Astrocyte of the hippocampus (primary cell): ENCODE results near the gene FBLN1.
A peak's percentile ranks its signal among the peaks of the same experiment; 100 is the strongest.
"Not testable (repeated sequence)": the region's sequence is repeated elsewhere in the genome, so short reads cannot be mapped to it uniquely, and the experiment has no call there.

ENCODE experiments used
- DNase-seq: peaks from one replicate; pipeline ENCODE4 v3.0.0; 2011; ENCODE audit warnings: low read depth, low spot score

Gene FBLN1

GRCh38 chr22:45584621-45585436 lies 82.1 kb downstream of the FBLN1 start:
- no peak for DNase-seq

DNA sequence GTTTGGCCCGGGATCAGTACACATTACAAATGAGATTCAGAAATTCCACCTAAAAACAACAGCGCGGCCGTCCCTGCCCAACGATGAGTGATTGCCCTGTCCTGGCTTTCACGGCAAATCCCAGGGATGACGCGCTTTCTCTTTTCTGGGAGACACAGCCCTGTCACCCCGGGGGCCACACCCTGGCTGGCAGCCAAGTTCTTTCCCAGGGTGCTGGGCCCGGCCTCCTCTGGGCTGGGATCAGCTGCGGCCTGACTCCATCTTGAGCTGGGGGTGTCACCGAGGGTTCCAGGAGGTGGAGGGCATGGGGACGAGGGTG lies 82.7 kb downstream of the FBLN1 start:
- peak; percentile 69 for DNase-seq

GRCh38 chr22:45585946-45586540 lies 83.4 kb downstream of the FBLN1 start:
- DNase-seq, result no peak

DNA sequence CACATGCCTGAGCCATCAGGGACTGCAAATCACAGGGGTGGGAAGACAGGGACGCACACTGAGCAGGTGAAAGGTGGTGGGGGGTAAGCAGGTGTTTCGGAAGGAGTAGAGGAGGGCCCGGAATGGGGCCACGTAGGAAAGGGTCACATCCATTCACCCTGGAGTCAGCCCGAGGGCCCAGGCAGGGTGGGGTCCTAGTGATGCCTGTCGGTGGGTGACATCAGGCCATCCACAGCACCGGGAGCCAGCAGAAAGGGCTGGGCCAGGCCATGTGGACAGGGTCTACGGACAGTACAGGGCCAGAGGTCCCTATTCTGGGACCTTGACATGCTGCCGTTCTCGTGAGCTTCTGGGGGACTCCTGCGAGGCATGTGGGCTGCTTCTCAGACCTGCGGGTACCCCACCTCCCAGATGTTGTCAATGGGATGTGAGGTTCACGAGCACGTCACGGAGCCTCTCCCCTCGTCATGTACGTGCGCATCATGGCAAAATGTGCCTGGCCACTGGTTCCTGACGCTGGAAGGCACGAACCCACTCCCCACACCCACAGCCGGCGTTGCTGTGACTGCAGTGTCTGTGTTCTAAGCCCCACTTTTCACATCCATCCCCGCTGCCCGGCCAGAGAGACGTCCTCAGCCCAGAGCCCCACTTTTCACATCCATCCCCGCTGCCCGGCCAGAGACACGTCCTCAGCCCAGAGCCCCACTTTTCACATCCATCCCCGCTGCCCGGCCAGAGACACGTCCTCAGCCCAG lies 84.1 kb downstream of the FBLN1 start:
- DNase-seq, result no peak

- peak; percentile 34 for DNase-seq
Measured at GRCh38 chr22:45587638-45588505, 85.2 kb downstream of the FBLN1 start.

- DNase-seq, result no peak
Measured at GRCh38 chr22:45589556-45589955, 86.9 kb downstream of the FBLN1 start.

DNA sequence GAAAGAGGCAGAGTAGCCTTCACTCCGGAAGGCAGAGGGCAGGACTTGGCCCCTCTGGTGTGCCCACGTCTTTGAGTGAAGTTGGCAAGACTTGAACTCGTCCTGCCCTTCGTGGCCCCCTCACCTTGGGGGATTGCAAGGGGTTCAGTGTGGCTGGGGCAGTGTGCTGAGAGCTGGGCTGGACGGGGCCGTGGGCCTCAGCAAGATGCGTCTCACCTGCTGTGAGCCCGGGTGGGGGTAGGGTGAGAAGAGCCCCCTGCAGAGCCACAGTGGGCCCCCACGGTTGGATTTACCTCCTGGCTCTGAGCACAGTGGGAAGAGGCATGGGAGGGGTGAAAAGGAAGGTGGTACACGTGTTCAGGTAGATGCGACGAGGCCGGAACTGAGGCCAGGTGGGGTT lies 87.6 kb downstream of the FBLN1 start:
- DNase-seq, result no peak

DNA sequence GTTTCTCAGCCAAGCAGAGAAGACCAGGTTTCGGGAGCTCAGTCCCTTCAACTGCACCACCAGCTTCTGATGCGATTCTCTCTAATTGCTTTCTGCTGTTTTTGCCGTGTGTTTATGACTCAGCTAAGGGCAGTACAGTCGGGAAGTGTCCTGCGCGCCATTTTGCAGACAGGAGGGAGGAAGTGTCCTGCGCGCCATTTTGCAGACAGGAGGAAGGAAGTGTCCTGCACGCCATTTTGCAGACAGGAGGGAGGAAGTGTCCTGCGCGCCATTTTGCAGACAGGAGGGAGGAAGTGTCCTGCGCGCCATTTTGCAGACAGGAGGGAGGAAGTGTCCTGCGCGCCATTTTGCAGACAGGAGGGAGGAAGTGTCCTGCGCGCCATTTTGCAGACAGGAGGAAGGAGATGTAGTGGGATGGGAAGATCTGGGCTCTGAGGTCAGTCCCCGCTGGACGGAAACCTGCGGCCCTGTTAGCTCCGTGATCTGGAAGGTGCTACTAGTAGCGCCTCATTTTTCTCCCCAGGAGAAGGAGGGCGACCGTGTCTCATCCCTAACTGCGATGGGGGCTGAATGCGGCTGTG lies 89.0 kb downstream of the FBLN1 start:
- not testable (repeated sequence) for DNase-seq

DNA sequence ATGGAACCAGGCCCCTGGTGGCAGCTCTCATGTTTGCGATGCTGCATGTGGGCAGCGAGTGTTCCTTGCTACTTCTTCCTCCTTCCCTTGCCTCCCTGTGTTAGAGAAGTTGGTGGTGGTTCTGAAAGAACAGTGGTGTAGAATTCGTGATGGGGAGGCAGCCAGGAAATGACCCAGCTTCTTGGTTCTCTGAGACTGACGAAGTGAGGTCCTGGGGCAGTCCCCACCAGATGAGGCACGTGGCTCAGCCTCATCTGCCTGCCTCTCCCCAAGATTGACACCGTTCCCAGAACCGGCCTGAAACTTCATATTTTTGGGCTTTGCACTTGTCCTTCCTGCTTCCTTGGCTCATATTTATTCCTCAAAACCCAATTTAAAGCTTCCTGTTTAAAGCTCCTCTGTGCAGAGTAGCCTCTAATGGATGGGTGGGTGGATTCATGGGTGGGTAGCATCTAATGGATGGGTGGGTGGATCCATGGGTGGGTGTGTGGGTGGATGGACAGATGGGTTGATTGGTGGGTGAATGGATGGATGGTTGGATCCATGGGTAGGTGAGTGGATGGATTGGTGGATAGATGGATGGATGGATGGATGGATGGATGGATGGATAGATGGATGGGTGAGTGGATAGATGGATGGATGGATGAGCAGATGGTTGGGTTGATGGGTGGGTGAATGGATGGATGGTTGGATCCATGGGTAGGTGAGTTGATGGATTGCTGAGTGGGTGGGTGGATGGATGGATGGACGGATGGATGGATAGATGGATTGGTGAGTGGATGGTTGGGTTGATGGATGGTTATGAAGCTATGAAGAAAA lies 91.6 kb downstream of the FBLN1 start:
- DNase-seq, result no peak

DNA sequence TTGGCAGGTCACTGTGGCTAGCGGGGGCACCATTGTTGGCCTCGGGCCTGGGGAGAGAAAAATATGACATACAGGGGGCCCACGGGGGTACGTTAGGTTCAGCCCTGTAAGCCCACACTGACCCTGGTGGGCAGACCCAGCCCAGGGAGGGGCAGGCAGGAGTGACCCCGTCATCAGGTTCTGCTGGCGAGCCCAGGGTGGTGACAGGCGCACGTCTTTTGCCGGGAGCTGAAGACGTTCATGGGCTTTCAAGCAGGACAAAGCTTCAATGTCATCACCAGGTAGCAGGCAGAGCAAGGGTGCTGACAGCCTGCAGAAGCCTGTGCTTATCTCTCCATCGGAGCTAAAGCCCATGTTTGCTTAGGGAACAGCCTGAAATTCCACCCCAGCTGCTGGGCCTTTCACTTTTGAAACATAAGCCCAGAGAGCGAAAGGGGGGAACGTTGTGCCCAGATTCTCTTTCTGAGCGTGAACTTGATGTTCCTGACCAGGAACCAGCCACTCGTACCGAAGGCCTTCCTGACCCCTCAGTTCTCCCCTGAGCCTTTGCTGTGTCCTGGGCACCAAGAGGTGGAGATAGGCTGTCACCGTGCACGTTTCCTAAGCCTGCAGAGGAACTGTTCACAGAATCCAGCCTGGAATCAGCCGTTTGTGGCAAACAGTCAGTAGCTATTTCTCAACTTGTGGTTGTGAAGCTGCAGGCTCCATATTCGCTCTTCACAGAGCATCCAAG lies 94.9 kb downstream of the FBLN1 start:
- DNase-seq, result no peak

- no peak for DNase-seq
Measured at GRCh38 chr22:45598596-45599217, 96.0 kb downstream of the FBLN1 start.

DNA sequence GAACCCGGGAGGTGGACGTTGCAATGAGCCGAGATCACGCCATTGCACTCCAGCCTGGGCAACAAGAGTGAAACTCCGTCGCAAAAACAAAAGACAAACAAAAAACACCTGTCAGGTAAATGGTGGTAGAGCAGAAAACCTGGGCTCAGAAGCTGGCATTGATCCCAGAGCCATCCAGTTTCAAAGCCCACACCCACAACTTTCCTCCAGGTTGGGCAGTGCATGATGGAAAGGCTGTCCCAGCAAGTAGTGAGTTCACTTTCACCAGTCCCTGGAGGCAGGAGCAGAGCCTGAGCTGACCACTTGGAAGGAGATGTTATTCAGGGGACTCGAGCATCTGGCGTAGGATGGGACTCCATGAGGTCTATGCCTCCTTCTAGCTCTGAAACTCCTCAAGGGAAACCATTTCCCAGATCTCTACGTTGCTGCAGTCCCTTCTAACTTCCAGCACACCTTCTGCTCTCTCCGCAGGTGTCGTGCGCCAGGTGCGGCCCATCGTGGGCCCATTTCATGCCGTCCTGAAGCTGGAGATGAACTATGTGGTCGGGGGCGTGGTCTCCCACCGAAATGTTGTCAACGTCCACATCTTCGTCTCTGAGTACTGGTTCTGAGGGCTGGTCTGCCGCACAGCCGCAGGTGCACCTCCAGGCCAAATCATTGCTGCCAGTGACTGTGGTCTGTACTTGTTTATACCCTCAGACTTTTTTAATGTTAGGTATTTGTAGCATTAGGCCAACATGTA lies 97.3 kb downstream of the FBLN1 start:
- no peak for DNase-seq

DNA sequence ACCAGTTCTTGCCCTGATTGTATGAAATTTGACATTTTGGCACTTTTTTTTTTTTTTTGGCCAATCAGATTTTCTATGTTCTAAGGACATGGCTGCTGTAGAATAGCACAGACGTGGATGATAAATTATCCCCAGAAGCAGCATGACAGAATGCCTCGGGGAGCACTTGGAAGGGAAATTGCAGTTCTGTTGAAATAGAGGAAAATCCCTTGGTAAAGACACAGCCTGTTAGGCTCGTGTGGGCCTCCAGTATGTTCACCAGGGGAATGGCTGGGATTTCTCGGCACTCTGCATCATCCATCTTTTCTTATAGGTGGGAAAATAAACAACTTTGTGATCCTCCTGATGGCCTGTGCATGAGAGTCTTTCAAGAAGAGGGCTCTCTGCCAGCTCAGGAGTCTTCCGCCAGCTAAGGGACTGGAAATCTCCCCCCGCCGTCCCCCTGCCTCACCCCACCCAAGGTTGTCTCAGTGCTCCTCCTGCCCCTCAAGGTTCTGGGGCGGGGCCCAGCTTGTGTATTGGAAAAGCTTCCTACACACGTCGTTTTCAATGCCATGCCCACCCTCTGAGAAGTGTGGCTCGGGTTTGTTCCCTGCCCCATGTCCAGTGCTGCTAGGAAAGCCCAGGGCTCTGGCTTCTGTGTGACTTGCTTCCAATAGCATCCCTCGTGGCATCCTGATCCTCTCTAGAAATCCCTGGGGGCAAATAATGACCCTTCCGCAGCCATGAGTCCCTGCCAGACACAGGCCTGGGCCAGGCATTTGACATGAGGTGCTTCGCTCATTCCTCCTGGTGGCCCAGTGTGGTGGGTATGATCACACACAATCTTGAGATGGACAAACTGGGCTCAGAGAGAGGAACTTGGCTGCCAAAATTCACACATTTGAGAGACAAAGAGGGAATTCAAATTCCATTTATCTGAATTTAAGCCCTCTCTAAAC lies 98.4 kb downstream of the FBLN1 start:
- DNase-seq, result no peak

DNA sequence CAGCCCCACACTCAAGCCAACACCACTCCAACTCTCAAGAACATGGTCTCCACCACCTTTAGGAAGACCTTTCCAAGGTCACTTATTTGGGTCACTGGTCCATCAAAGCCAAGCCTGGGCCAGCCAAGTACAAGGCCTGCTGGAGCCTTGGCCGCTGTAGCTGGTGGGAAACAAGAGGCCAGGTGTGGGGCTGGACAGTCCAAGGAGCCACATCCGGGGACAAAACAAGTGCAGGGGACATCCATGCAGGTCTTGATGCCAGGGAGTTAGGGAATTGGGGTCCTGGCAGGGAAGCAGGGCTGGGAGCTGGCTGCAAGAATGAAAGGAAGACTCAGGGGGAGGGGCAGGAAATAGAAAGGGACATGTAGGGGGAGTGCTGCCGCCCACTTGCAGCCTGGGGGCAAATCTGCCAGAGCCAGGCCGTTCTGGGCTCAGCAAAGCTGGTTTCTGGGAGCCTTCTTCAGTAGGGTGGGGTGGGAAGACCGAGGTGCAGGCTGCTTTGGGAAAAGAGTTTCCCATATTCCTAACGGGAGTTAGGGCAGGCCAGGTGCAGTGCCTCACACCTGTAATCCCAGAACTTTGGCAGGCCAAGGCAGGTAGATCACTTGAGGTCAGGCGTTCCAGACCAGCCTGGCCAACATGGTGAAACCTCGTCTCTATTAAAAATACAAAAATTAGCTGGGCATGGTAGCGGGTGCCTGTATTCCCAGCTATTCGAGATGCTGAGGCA lies 99.5 kb downstream of the FBLN1 start:
- no peak for DNase-seq

DNA sequence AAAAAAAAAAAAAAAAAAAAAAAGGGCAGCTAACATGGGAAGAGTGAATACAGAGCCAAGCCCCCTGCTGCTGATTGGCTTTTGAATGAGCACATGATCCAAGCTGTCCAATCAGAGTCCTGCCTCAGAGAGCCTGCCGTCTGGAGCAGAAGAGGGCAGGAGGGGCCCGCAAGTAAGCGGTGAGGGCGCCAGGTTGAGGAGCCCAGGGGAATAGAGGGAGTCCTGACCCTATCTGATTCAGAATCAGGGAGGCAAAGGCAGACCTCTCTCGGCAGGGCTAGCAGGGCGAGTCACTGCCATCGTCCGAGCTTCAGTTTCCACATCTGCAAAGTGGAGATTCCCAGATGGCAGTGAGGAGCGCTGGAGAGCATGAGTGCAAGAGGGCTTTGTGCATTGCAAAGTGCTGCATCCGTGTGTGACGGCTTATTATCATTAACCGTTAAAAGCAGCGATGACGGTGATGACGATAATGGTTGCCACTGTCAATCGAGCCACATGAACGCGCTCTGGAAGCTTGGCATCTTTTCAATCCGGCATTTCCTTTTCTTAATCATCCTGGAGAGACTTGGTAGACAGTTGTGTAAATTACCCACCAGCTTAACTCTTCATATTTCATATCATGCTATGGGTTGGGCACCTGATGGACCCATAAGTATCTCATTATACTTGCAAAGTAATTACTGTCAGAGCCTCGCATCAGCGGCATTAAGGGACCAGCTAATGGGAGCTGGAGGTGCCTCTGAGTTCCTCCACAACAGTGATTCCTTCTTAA lies 100.3 kb downstream of the FBLN1 start:
- peak; percentile 23 for DNase-seq

- no peak for DNase-seq
Measured at GRCh38 chr22:45603619-45604018, 100.9 kb downstream of the FBLN1 start.
